Gastroesophageal sphincter (tissue), 3 donors: ENCODE results near the gene LRRC63.

Experiments used
- POLR2A ChIP-seq, 2 donors: fragments of 450-650 bp; IDR thresholded peaks; one replicate each; pipeline ENCODE4 v1.6.1; 2017; ENCODE audit warnings: antibody characterized with exemption in 2 of 2, mild to moderate bottlenecking in 2 of 2, moderate library complexity in 1 of 2
- TF ChIP-seq, protein P1 (sequence below), 4 experiments: fragments of 200-600 bp in 2 of 4; fragments of 450-650 bp in 2 of 4; sonication (generic) in 1 of 4; IDR thresholded peaks; one replicate each; pipeline ENCODE4 v1.5.1; 2017 to 2019; ENCODE audit warnings: antibody characterized with exemption in 4 of 4, mild to moderate bottlenecking in 2 of 4, moderate library complexity in 2 of 4

DNA sequence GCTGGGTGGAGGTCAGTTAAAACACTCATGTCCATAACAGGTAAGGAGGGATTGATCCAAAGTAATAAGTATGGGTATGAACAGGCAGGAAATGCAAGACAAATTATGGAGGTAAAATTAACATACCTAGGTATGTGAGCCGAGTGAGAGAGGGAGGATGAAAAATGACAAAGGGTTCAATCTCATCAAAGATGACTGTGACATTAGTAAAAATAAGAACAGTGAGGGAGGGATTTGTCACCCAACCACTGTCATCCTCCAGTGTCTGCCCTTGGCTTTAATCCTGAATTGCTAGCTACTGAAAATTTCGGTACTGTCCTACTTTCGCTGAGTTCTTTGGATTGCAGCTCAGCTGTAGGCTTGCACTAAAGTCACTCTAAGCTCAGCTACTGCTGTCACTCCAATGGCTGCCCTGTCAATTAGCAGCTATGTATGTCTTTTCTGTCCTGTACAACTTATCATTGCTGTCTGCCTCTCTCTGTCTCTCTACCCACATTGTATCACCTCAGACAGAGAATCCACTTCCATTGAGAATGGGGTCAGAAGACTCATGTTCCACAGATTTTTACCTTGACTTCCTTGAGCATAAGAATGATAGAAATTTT, 62.5 kb downstream of the LRRC63 start:
- no peak for TF ChIP-seq POLR2A (IDR thresholded peaks at IDR 0.05)
- TF ChIP-seq, protein P1, sequence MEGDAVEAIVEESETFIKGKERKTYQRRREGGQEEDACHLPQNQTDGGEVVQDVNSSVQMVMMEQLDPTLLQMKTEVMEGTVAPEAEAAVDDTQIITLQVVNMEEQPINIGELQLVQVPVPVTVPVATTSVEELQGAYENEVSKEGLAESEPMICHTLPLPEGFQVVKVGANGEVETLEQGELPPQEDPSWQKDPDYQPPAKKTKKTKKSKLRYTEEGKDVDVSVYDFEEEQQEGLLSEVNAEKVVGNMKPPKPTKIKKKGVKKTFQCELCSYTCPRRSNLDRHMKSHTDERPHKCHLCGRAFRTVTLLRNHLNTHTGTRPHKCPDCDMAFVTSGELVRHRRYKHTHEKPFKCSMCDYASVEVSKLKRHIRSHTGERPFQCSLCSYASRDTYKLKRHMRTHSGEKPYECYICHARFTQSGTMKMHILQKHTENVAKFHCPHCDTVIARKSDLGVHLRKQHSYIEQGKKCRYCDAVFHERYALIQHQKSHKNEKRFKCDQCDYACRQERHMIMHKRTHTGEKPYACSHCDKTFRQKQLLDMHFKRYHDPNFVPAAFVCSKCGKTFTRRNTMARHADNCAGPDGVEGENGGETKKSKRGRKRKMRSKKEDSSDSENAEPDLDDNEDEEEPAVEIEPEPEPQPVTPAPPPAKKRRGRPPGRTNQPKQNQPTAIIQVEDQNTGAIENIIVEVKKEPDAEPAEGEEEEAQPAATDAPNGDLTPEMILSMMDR (IDR thresholded peaks at IDR 0.05), result no peak
